Nephron progenitor cell (in vitro differentiated cells): ENCODE results near the gene ZBED5.

Experiments used
- DNase-seq: peaks from one replicate; pipeline ENCODE4 v3.0.0; 2021
- H3K27ac Mint-ChIP-seq: 2 replicates; pipeline ENCODE4 v1.8.0; 2021; ENCODE audit warnings: mild to moderate bottlenecking, moderate library complexity, mixed read lengths
- H3K27me3 Mint-ChIP-seq: 2 replicates; pipeline ENCODE4 v1.8.0; 2021; ENCODE audit warnings: mild to moderate bottlenecking, low read depth, mixed read lengths; ENCODE audit not compliant: poor library complexity
- H3K36me3 Mint-ChIP-seq: 2 replicates; pipeline ENCODE4 v1.8.0; 2021; ENCODE audit warnings: low read depth, mixed read lengths
- H3K4me1 Mint-ChIP-seq: 2 replicates; pipeline ENCODE4 v1.8.0; 2021; ENCODE audit warnings: mixed read lengths
- H3K4me3 Mint-ChIP-seq: 2 replicates; pipeline ENCODE4 v1.8.0; 2021; ENCODE audit warnings: mild to moderate bottlenecking, moderate library complexity, mixed read lengths
- H3K9me3 Mint-ChIP-seq: 2 replicates; pipeline ENCODE4 v1.8.0; 2021; ENCODE audit warnings: mild to moderate bottlenecking, moderate library complexity, mixed read lengths
- CTCF ChIP-seq: fragments of 200-600 bp; sonication (generic); IDR thresholded peaks from 2 replicates; pipeline ENCODE4 v1.5.0; 2021; ENCODE audit warnings: antibody characterized with exemption

ZBED5 gene

GRCh38 chr11:10855295-10855694, 2.6 kb downstream of the ZBED5 start:
- no peak for TF ChIP-seq CTCF
- peaks cover 51% of the 10 kb centered on the region for H3K36me3 Mint-ChIP-seq
- no peaks in the 10 kb centered on the region for H3K9me3 Mint-ChIP-seq
- H3K27me3 Mint-ChIP-seq = no peaks in the 10 kb centered on the region
- H3K4me1 Mint-ChIP-seq = peaks cover 38% of the 10 kb centered on the region
- H3K4me3 Mint-ChIP-seq = no peak overlapping the region
- H3K27ac Mint-ChIP-seq = no peak overlapping the region
- no peak for DNase-seq

- no peak for TF ChIP-seq CTCF
- no peaks in the 10 kb centered on the region for H3K4me1 Mint-ChIP-seq
- no peak for DNase-seq
- peaks cover 42% of the 10 kb centered on the region for H3K36me3 Mint-ChIP-seq
- H3K4me3 Mint-ChIP-seq = no peak overlapping the region
- no peak overlapping the region for H3K27ac Mint-ChIP-seq
- H3K9me3 Mint-ChIP-seq = no peaks in the 10 kb centered on the region
- H3K27me3 Mint-ChIP-seq = no peaks in the 10 kb centered on the region
Measured at GRCh38 chr11:10847960-10848860, 9.6 kb downstream of the ZBED5 start.

- no peaks in the 10 kb centered on the region for H3K4me1 Mint-ChIP-seq
- H3K9me3 Mint-ChIP-seq = no peaks in the 10 kb centered on the region
- H3K4me3 Mint-ChIP-seq = no peak overlapping the region
- H3K27ac Mint-ChIP-seq = no peak overlapping the region
- DNase-seq = no peak
- peaks cover 26% of the 10 kb centered on the region for H3K36me3 Mint-ChIP-seq
- no peak for TF ChIP-seq CTCF
- H3K27me3 Mint-ChIP-seq = no peaks in the 10 kb centered on the region
Measured at GRCh38 chr11:10846660-10847059, 11.2 kb downstream of the ZBED5 start.

GRCh38 chr11:10845589-10845988, 12.3 kb downstream of the ZBED5 start:
- TF ChIP-seq CTCF = no peak
- H3K27me3 Mint-ChIP-seq = no peaks in the 10 kb centered on the region
- DNase-seq = no peak
- no peak overlapping the region for H3K4me3 Mint-ChIP-seq
- no peaks in the 10 kb centered on the region for H3K9me3 Mint-ChIP-seq
- H3K4me1 Mint-ChIP-seq = no peaks in the 10 kb centered on the region
- H3K36me3 Mint-ChIP-seq = peaks cover 18% of the 10 kb centered on the region
- no peak overlapping the region for H3K27ac Mint-ChIP-seq

GRCh38 chr11:10844796-10845195, 13.1 kb downstream of the ZBED5 start:
- DNase-seq = no peak

More at GRCh38 chr11:10844796-10845195, 13.1 kb downstream of the ZBED5 start:
- Mint-ChIP-seq H3K4me1 (no peaks in the 10 kb centered on the region), H3K4me3 (no peak overlapping the region), H3K27ac (no peak overlapping the region), H3K36me3 (peaks cover 12% of the 10 kb centered on the region), H3K9me3 (no peaks in the 10 kb centered on the region), H3K27me3 (no peaks in the 10 kb centered on the region)
- no peak for TF ChIP-seq CTCF
